HEK293T (cell line): ENCODE measurements around the gene FAM3A.
"Not testable (repeated sequence)": the region's sequence is repeated elsewhere in the genome, so short reads cannot be mapped to it uniquely, and the experiment has no call there.

Experiments used
- CTCF ChIA-PET: fragments of 350-600 bp; formaldehyde crosslinking; extraction: SDS; loops from one replicate; lab custom pipeline; 2021; ENCODE audit warnings: antibody characterized with exemption, inconsistent platforms; lab: Yijun Ruan, JAX
- POLR2A ChIA-PET: fragments of 350-600 bp; formaldehyde crosslinking; extraction: SDS; loops from one replicate; lab custom pipeline; 2020; ENCODE audit warnings: antibody characterized with exemption, inconsistent platforms; lab: Yijun Ruan, JAX
- DNase-seq: peaks from one replicate; pipeline ENCODE4 v3.0.0; 2012; ENCODE audit warnings: mixed read lengths; ENCODE audit errors: extremely low spot score
- ARNT ChIP-seq: fragments of 450-650 bp; IDR thresholded peaks from 2 replicates; pipeline ENCODE4 v1.6.1; 2017; ENCODE audit warnings: mild to moderate bottlenecking
- BHLHE40 ChIP-seq: fragments of 450-650 bp; IDR thresholded peaks from 2 replicates; pipeline ENCODE4 v1.6.1; 2016; ENCODE audit warnings: mild to moderate bottlenecking, moderate library complexity, borderline replicate concordance
- CTBP1 ChIP-seq: fragments of 450-650 bp; IDR thresholded peaks from 2 replicates; pipeline ENCODE4 v1.6.1; 2016; ENCODE audit warnings: borderline replicate concordance
- ELF4 ChIP-seq: fragments of 450-650 bp; IDR thresholded peaks from 2 replicates; pipeline ENCODE4 v1.6.1; 2017; ENCODE audit warnings: antibody characterized with exemption
- FOXA1 ChIP-seq: fragments of 450-650 bp; IDR thresholded peaks from 2 replicates; pipeline ENCODE4 v1.6.1; 2016; ENCODE audit warnings: mild to moderate bottlenecking
- FOXK2 ChIP-seq: fragments of 450-650 bp; IDR thresholded peaks from 2 replicates; pipeline ENCODE4 v1.6.1; 2016; ENCODE audit warnings: mild to moderate bottlenecking
- FOXM1 ChIP-seq: fragments of 450-650 bp; IDR thresholded peaks from 2 replicates; pipeline ENCODE4 v1.6.1; 2017; ENCODE audit warnings: mild to moderate bottlenecking, borderline replicate concordance
- HDGF ChIP-seq: fragments of 450-650 bp; IDR thresholded peaks from 2 replicates; pipeline ENCODE4 v1.6.1; 2017; ENCODE audit warnings: antibody characterized with exemption, borderline replicate concordance
- L3MBTL2 ChIP-seq: fragments of 450-650 bp; conservative IDR thresholded peaks from 2 replicates; pipeline ENCODE4 v1.6.1; 2016; ENCODE audit warnings: mild to moderate bottlenecking
- LEF1 ChIP-seq: fragments of 450-650 bp; IDR thresholded peaks from 2 replicates; pipeline ENCODE4 v1.6.1; 2017; ENCODE audit warnings: mild to moderate bottlenecking, borderline replicate concordance
- NFRKB ChIP-seq: fragments of 450-650 bp; IDR thresholded peaks from 2 replicates; pipeline ENCODE4 v1.6.1; 2016; ENCODE audit warnings: mild to moderate bottlenecking, moderate library complexity
- PKNOX1 ChIP-seq: fragments of 450-650 bp; IDR thresholded peaks from 2 replicates; pipeline ENCODE4 v1.6.1; 2016
- SP1 ChIP-seq: fragments of 450-650 bp; IDR thresholded peaks from 2 replicates; pipeline ENCODE4 v1.6.1; 2017
- SUZ12 ChIP-seq: fragments of 450-650 bp; IDR thresholded peaks from 2 replicates; pipeline ENCODE4 v1.6.1; 2016; ENCODE audit warnings: mild to moderate bottlenecking
- TARDBP ChIP-seq: fragments of 450-650 bp; IDR thresholded peaks from 2 replicates; pipeline ENCODE4 v1.6.1; 2016
- ZNF384 ChIP-seq: fragments of 450-650 bp; IDR thresholded peaks from 2 replicates; pipeline ENCODE4 v1.6.1; 2016

The FAM3A gene

GRCh38 chrX:154515966-154516655 lies at the start of gene FAM3A:
FAM3A (minus strand) TSS chrX:154516232; CDS start chrX:154515772, 460 bp downstream.
- POLR2A ChIA-PET: interaction anchor here (0.6 to 4.6 kb wide), 7 partner anchors 9 to 117 kb away, joined by 3 to 21 read pairs (median 4); partner anchors contain the start of genes LAGE3, PLXNA3 and SLC10A3
- DNase-seq: peak; percentile 96
- CTCF ChIA-PET: interaction anchor here (1.1 kb wide), 1 partner anchor 11 kb away, joined by 7 read pairs; no protein-coding TSS in a partner anchor
- TF ChIP-seq FOXK2 (no peak), L3MBTL2 (no peak), PKNOX1 (no peak), NFRKB (no peak), SP1 (no peak), BHLHE40 (no peak), ELF4 (no peak; the same call in 1 of the 2 replicates), ARNT (no peak), CTBP1 (no peak), ZNF384 (no peak), FOXA1 (no peak), HDGF (no peak; the same call in 1 of the 2 replicates), TARDBP (no peak), FOXM1 (no peak), LEF1 (no peak), SUZ12 (no peak)

GRCh38 chrX:154562295-154562694 lies 46.3 kb upstream of the FAM3A start:
- POLR2A ChIA-PET, DNase-seq, CTCF ChIA-PET: not testable (repeated sequence)

GRCh38 chrX:154560326-154560725 lies 44.3 kb upstream of the FAM3A start:
- DNase-seq, POLR2A ChIA-PET, CTCF ChIA-PET: not testable (repeated sequence)

GRCh38 chrX:154558896-154559295 lies 42.9 kb upstream of the FAM3A start:
- DNase-seq, POLR2A ChIA-PET, CTCF ChIA-PET: not testable (repeated sequence)

- CTCF ChIA-PET, DNase-seq, POLR2A ChIA-PET: not testable (repeated sequence)
These were observed 42.1 kb upstream of the FAM3A start for GRCh38 chrX:154558060-154558690.

GRCh38 chrX:154552112-154552806 lies 36.2 kb upstream of the FAM3A start:
- DNase-seq, CTCF ChIA-PET, POLR2A ChIA-PET: not testable (repeated sequence)

GRCh38 chrX:154549766-154550165 lies 33.7 kb upstream of the FAM3A start:
- CTCF ChIA-PET: no interaction called here
- DNase-seq: no peak
- POLR2A ChIA-PET: no interaction called here
- no peak for TF ChIP-seq LEF1
- TF ChIP-seq FOXK2: no peak

- CTCF ChIA-PET: no interaction called here
- no peak for TF ChIP-seq HDGF
- TF ChIP-seq FOXM1: no peak
- TF ChIP-seq L3MBTL2: no peak
- no peak for TF ChIP-seq TARDBP
- TF ChIP-seq LEF1: no peak
- no peak for TF ChIP-seq ELF4
- no peak for TF ChIP-seq FOXK2
- no peak for TF ChIP-seq NFRKB
- TF ChIP-seq ARNT: no peak
- TF ChIP-seq SUZ12: no peak
- no peak for TF ChIP-seq BHLHE40
- TF ChIP-seq PKNOX1: no peak
- TF ChIP-seq ZNF384: no peak
- no peak for TF ChIP-seq SP1
- TF ChIP-seq FOXA1: no peak
- no peak for TF ChIP-seq CTBP1
- POLR2A ChIA-PET: interaction anchor here (1.0 to 1.1 kb wide), 2 partner anchors 136 to 178 kb away, joined by 3 read pairs; no protein-coding TSS in a partner anchor
- no peak for DNase-seq
These were observed 31.9 kb upstream of the FAM3A start for GRCh38 chrX:154548028-154548316.
